Spleen (tissue), 7 donors: Measurements from ENCODE around the gene RDX.

Source experiments
- POLR2AphosphoS5 ChIP-seq, 3 donors: sonication (generic); formaldehyde crosslinking; IDR thresholded peaks; one replicate each; pipeline ENCODE4 v1.5.1; 2017; ENCODE audit warnings: antibody characterized with exemption in 3 of 3
- TF ChIP-seq, protein P1 (sequence below), 11 experiments: fragments of 200-600 bp in 7 of 11; fragments of 450-650 bp in 4 of 11; sonication (generic) in 4 of 11; IDR thresholded peaks in 8 of 11; conservative IDR thresholded peaks in 3 of 11; 1 replicate in 7 of 11; 2 replicates in 4 of 11; pipeline versions ENCODE4 v1.4.0 to v1.8.0; 2016 to 2021; ENCODE audit warnings: antibody characterized with exemption in 11 of 11, inconsistent platforms in 4 of 11, mild to moderate bottlenecking in 1 of 11
- donor health status: DM: no; HTN: no; CAD: no; lungs with moderate emphysema.
- donor health status: DM: no; HTN: no; CAD: no.
- donor health status: DM: no; HTN: no; CAD: no.

DNA sequence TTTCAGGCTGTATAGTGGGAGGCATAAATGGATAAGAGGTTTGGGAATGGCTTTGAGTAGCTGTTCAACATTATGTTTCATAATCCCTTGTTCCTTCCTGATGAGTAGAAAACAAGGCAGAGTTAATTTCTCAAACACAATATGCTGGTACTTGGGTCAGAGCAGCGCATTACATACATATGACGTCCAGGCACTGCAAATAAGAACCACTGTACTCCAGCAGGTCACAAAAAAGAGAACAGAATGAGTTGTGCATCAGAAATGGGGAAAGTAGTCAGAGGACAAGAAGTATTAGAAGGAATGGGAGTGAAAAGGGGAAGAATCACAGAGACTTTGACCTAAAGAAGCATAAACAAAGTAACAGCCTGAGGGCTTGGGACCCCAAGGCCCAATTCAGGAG lies 44.0 kb upstream of the RDX start:
- TF ChIP-seq, protein P1, sequence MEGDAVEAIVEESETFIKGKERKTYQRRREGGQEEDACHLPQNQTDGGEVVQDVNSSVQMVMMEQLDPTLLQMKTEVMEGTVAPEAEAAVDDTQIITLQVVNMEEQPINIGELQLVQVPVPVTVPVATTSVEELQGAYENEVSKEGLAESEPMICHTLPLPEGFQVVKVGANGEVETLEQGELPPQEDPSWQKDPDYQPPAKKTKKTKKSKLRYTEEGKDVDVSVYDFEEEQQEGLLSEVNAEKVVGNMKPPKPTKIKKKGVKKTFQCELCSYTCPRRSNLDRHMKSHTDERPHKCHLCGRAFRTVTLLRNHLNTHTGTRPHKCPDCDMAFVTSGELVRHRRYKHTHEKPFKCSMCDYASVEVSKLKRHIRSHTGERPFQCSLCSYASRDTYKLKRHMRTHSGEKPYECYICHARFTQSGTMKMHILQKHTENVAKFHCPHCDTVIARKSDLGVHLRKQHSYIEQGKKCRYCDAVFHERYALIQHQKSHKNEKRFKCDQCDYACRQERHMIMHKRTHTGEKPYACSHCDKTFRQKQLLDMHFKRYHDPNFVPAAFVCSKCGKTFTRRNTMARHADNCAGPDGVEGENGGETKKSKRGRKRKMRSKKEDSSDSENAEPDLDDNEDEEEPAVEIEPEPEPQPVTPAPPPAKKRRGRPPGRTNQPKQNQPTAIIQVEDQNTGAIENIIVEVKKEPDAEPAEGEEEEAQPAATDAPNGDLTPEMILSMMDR (IDR thresholded peaks at IDR 0.05 in 8 of 11, conservative IDR thresholded peaks at IDR 0.05 in 3 of 11) = no peak
- TF ChIP-seq POLR2AphosphoS5 (IDR thresholded peaks at IDR 0.05) = no peak
